IMR-90 (cell line): ENCODE results near the gene CYTH1. TPM values are rescaled to one million over a fixed set of nuclear protein-coding genes. Genes with fewer than 3 reads are reported as not detected.

Experiments used
- ATAC-seq: fragments of 200-7000 bp; cut with Tn5 transposase; 2 replicates; pipeline ENCODE4 v1.9.1; 2020; ENCODE audit warnings: low read depth, mild to moderate bottlenecking, moderate library complexity
- BruUV-seq: library from RNA; stranded (reverse); fragments of 400-500 nt; replicated peaks from 2 replicates; lab custom pipeline; 2021; lab: Mats Ljungman, UMichigan
- CTCF ChIA-PET: fragments of 300-600 bp; formaldehyde crosslinking; extraction: SDS; loops from one replicate; lab custom pipeline; 2021; ENCODE audit warnings: antibody characterized with exemption; lab: Yijun Ruan, JAX
- POLR2A ChIA-PET: fragments of 300-600 bp; sonication (Branson Sonifier 250); formaldehyde crosslinking; loops from one replicate; lab custom pipeline; 2022; ENCODE audit warnings: antibody characterized with exemption; ENCODE audit not compliant: unreplicated experiment; lab: Charles Lee
- DNase-seq: peaks from one replicate; pipeline ENCODE4 v3.0.0; 2013
- H2AFZ ChIP-seq: replicated peaks from 2 replicates; pipeline ENCODE3; 2013; ENCODE audit warnings: low read length, mild to moderate bottlenecking; ENCODE audit not compliant: poor library complexity
- H2AK5ac ChIP-seq: 2 replicates; pipeline ENCODE4 v1.6.1; 2013; ENCODE audit warnings: low read depth, low read length, inconsistent platforms
- H2AK9ac ChIP-seq: replicated peaks from 2 replicates; pipeline ENCODE3; 2013; ENCODE audit warnings: mild to moderate bottlenecking, low read depth, low read length, moderate library complexity; ENCODE audit not compliant: poor library complexity
- H2BK120ac ChIP-seq: 2 replicates; pipeline ENCODE4 v1.6.1; 2013; ENCODE audit warnings: low read depth, low read length, inconsistent platforms
- H2BK15ac ChIP-seq: 3 replicates; pipeline ENCODE4 v1.6.1; 2013; ENCODE audit warnings: low read depth, low read length, inconsistent platforms
- H2BK20ac ChIP-seq: 2 replicates; pipeline ENCODE4 v1.6.1; 2013; ENCODE audit warnings: low read depth, mild to moderate bottlenecking, inconsistent platforms, low read length, moderate library complexity
- H2BK5ac ChIP-seq: 2 replicates; pipeline ENCODE4 v1.6.1; 2013; ENCODE audit warnings: mild to moderate bottlenecking, low read depth, low read length, inconsistent platforms; ENCODE audit not compliant: poor library complexity, severe bottlenecking
- H3K14ac ChIP-seq: replicated peaks from 2 replicates; pipeline ENCODE4 v1.6.1; 2013; ENCODE audit warnings: low read depth, low read length, inconsistent platforms
- H3K18ac ChIP-seq: 2 replicates; pipeline ENCODE4 v1.6.1; 2013; ENCODE audit warnings: low read depth, low read length, control low read depth
- H3K23ac ChIP-seq: 2 replicates; pipeline ENCODE4 v1.6.1; 2013; ENCODE audit warnings: low read depth, low read length, inconsistent platforms
- H3K27ac ChIP-seq: 2 replicates; pipeline ENCODE4 v1.5.1; 2013; ENCODE audit warnings: mild to moderate bottlenecking, control low read depth, low read length; ENCODE audit not compliant: insufficient read depth
- H3K27me3 ChIP-seq: 2 replicates; pipeline ENCODE4 v1.6.1; 2013; ENCODE audit warnings: low read length; ENCODE audit not compliant: control insufficient read depth, insufficient read depth
- H3K36me3 ChIP-seq: 2 replicates; pipeline ENCODE4 v1.6.1; 2013; ENCODE audit warnings: low read length, mixed read lengths; ENCODE audit not compliant: control insufficient read depth, insufficient read depth
- H3K4ac ChIP-seq: 2 replicates; pipeline ENCODE4 v1.6.1; 2013; ENCODE audit warnings: low read depth, low read length, inconsistent platforms
- H3K4me1 ChIP-seq: 2 replicates; pipeline ENCODE4 v1.6.1; 2013; ENCODE audit warnings: low read length, mixed read lengths; ENCODE audit not compliant: control insufficient read depth, insufficient read depth
- H3K4me2 ChIP-seq: 2 replicates; pipeline ENCODE4 v1.6.1; 2013; ENCODE audit warnings: low read depth, mild to moderate bottlenecking, control low read depth, low read length, moderate library complexity
- H3K4me3 ChIP-seq: 2 replicates; pipeline ENCODE4 v1.5.1; 2013; ENCODE audit warnings: low read depth, mild to moderate bottlenecking, control low read depth, low read length, moderate library complexity; ENCODE audit not compliant: insufficient read depth
- H3K56ac ChIP-seq: 2 replicates; pipeline ENCODE4 v1.6.1; 2013; ENCODE audit warnings: low read length, inconsistent platforms; ENCODE audit not compliant: insufficient read depth; ENCODE audit errors: extremely low read depth
- H3K79me1 ChIP-seq, 2 experiments: 2 replicates each; pipeline ENCODE4 v1.6.1; 2013; ENCODE audit warnings: low read length in 2 of 2, inconsistent platforms in 1 of 2, low read depth in 1 of 2
- H3K9ac ChIP-seq: 2 replicates; pipeline ENCODE4 v1.6.1; 2013; ENCODE audit warnings: low read depth, low read length, control low read depth
- H3K9me1 ChIP-seq: 2 replicates; pipeline ENCODE4 v1.6.1; 2013; ENCODE audit warnings: low read length, inconsistent platforms; ENCODE audit not compliant: insufficient read depth
- H3K9me3 ChIP-seq: 2 replicates; pipeline ENCODE4 v1.6.1; 2013; ENCODE audit warnings: low read length; ENCODE audit not compliant: control insufficient read depth, insufficient read depth
- H4K20me1 ChIP-seq: 2 replicates; pipeline ENCODE4 v1.6.1; 2013; ENCODE audit warnings: low read length, inconsistent platforms; ENCODE audit not compliant: insufficient read depth
- H4K5ac ChIP-seq: 2 replicates; pipeline ENCODE4 v1.6.1; 2013; ENCODE audit warnings: mild to moderate bottlenecking, low read depth, low read length, control low read depth
- H4K8ac ChIP-seq, 2 experiments: 2 replicates each; pipeline ENCODE4 v1.6.1; 2013; ENCODE audit warnings: low read depth in 2 of 2, low read length in 2 of 2, control low read depth in 1 of 2, inconsistent platforms in 1 of 2
- H4K91ac ChIP-seq: 2 replicates; pipeline ENCODE4 v1.6.1; 2013; ENCODE audit warnings: low read depth, low read length, inconsistent platforms; ENCODE audit not compliant: insufficient read depth
- CEBPB ChIP-seq: IDR thresholded peaks from 2 replicates; pipeline ENCODE4 v1.6.1; 2012; ENCODE audit warnings: low read depth, low read length, improper control_type of control experiment
- FOS ChIP-seq: fragments of 150-350 bp; IDR thresholded peaks from 2 replicates; pipeline ENCODE4 v1.6.1; 2016; ENCODE audit warnings: low read depth, low read length
- NFE2L2 ChIP-seq: fragments of 150-350 bp; IDR thresholded peaks from 2 replicates; pipeline ENCODE4 v1.6.1; 2016; ENCODE audit warnings: low read depth, mild to moderate bottlenecking, low read length
- POLR2A ChIP-seq: IDR thresholded peaks from 2 replicates; pipeline ENCODE4 v1.6.1; 2012; ENCODE audit warnings: mild to moderate bottlenecking, low read depth, low read length
- WGBS, 2 experiments: methylation state at CpG; one replicate each; pipeline versions ENCODE4 v1.1.5 to v1.1.7; 2013; ENCODE audit warnings: missing lambda C conversion rate in 2 of 2; ENCODE audit not compliant: insufficient read length in 1 of 2; ENCODE audit errors: extremely low coverage in 2 of 2; 5-methylcytosine and 5-hydroxymethylcytosine counted together
- dilution Hi-C: fragments of 300-500 bp; cut with HindIII; formaldehyde crosslinking; loops from one replicate; pipeline ENCODE4 v1.14.3; 2018; ENCODE audit warnings: low sequenced_read_pairs; ENCODE audit not compliant: unreplicated experiment
- in situ Hi-C: fragments of 300-500 bp; cut with MboI; formaldehyde crosslinking; loops from 3 replicates; pipeline ENCODE4 v1.14.3; 2019; ENCODE audit warnings: low sequenced_read_pairs, inconsistent platforms, mixed read lengths
- intact Hi-C: fragments of 100-400 bp; cut with micrococcal nuclease; formaldehyde crosslinking; loops from 2 replicates; pipeline ENCODE4 v1.10.0; 2022
- polyA plus RNA-seq, 3 experiments: library from polyadenylated mRNA; depleted of rRNA; stranded (reverse); fragments of >200 nt; gene quantifications; 2 replicates each; pipeline ENCODE4 v1.2.3, GENCODE V29; 2012; ENCODE audit warnings: low replicate concordance in 1 of 3
- total RNA-seq: library from RNA; depleted of rRNA; stranded (reverse); fragments of >200 nt; gene quantifications from 2 replicates; pipeline ENCODE4 v1.2.3, GENCODE V29; 2012

The CYTH1 gene
- total and polyA plus RNA-seq, 2 of the 4 experiments (the other 2 are of a cell fraction): 7.9 to 12.4 TPM

GRCh38 chr17:78737332-78737731, 44.7 kb downstream of the CYTH1 start:
- Histone ChIP-seq H4K20me1 (peaks cover 25% of the 10 kb centered on the region), H3K27ac (no peak overlapping the region), H4K91ac (no peak overlapping the region), H3K4me3 (no peak overlapping the region), H3K9me1 (peaks cover 14% of the 10 kb centered on the region), H2BK120ac (no peak overlapping the region), H3K9me3 (no peaks in the 10 kb centered on the region), H3K14ac (no peak overlapping the region), H3K18ac (no peak overlapping the region), H3K27me3 (no peaks in the 10 kb centered on the region), H3K4me1 (peaks cover 12% of the 10 kb centered on the region), H3K4me2 (no peak overlapping the region), H2BK15ac (no peak overlapping the region), H2AK5ac (no peak overlapping the region), H2BK20ac (no peak overlapping the region), H4K5ac (no peak overlapping the region), H3K4ac (no peak overlapping the region), H3K9ac (no peak overlapping the region), H3K79me1 (peaks cover 24 to 73% of the 10 kb centered on the region in 2 experiments), H3K36me3 (no peaks in the 10 kb centered on the region), H2AFZ (no peak overlapping the region), H4K8ac (no peak overlapping the region), H3K56ac (no peak overlapping the region), H2AK9ac (no peak overlapping the region), H3K23ac (no peak overlapping the region), H2BK5ac (no peak overlapping the region)
- CTCF ChIA-PET: no interaction called here
- in situ Hi-C loops (no loop called here), intact Hi-C loops (no loop called here), dilution Hi-C loops (no loop called here)
- POLR2A ChIA-PET: no interaction called here
- TF ChIP-seq CEBPB (peak; percentile 92), POLR2A (no peak), FOS (peak; percentile 60; the same call in 1 of the 2 replicates), NFE2L2 (peak; percentile 26; the same call in 1 of the 2 replicates)
- no peak for ATAC-seq
- WGBS, 2 experiments: no CpG with 5 or more reads among the region's 2 CpGs
- DNase-seq: peak; percentile 83
- BruUV-seq: no TSS peak
